Keratinocyte (primary cell): ENCODE measurements around the gene CCDC197. TPM values are rescaled to one million over a fixed set of nuclear protein-coding genes. Genes with fewer than 3 reads are reported as not detected.

Experiments used
- DNase-seq: peaks from one replicate; pipeline ENCODE4 v3.0.0-alpha.2; 2011; ENCODE audit warnings: low read depth, missing footprints, low spot score
- FAIRE-seq: peaks from 2 replicates; lab custom pipeline; 2011; peaks lifted over from hg19 to GRCh38; lab: Jason Lieb, UNC
- H2AFZ ChIP-seq: 2 replicates; pipeline ENCODE4 v1.6.0; 2012; ENCODE audit warnings: low read length, control low read depth, inconsistent platforms; ENCODE audit not compliant: control insufficient read depth
- H3K27ac ChIP-seq: 2 replicates; pipeline ENCODE4 v1.5.1; 2011; ENCODE audit warnings: low read length; ENCODE audit not compliant: control insufficient read depth, insufficient read depth
- H3K27me3 ChIP-seq: 3 replicates; pipeline ENCODE4 v1.6.0; 2011; ENCODE audit warnings: low read length; ENCODE audit not compliant: control insufficient read depth, insufficient read depth; ENCODE audit errors: extremely low read depth
- H3K36me3 ChIP-seq, 2 experiments: 2 replicates in 1 of 2; 3 replicates in 1 of 2; pipeline ENCODE4 v1.5.1; 2011; ENCODE audit warnings: low read length in 2 of 2, mild to moderate bottlenecking in 1 of 2; ENCODE audit not compliant: control insufficient read depth in 2 of 2, insufficient read depth in 2 of 2; ENCODE audit errors: extremely low read depth in 1 of 2
- H3K4me1 ChIP-seq: 3 replicates; pipeline ENCODE4 v1.5.1; 2011; ENCODE audit warnings: low read length; ENCODE audit not compliant: control insufficient read depth, insufficient read depth; ENCODE audit errors: extremely low read depth
- H3K4me2 ChIP-seq: 3 replicates; pipeline ENCODE4 v1.6.0; 2011; ENCODE audit warnings: low read depth, low read length; ENCODE audit not compliant: control insufficient read depth, insufficient read depth; ENCODE audit errors: extremely low read depth
- H3K4me3 ChIP-seq, 3 experiments: fragments of 200-600 bp in 1 of 3; sonication (generic) in 1 of 3; 2 replicates in 2 of 3; 3 replicates in 1 of 3; pipeline ENCODE4 v1.5.1; 2011 to 2016; ENCODE audit warnings: low read length in 3 of 3, mild to moderate bottlenecking in 3 of 3, control low read depth in 2 of 3, inconsistent platforms in 1 of 3, low read depth in 1 of 3, mixed read lengths in 1 of 3, mixed run types in 1 of 3, moderate library complexity in 1 of 3; ENCODE audit not compliant: control insufficient read depth in 2 of 3, insufficient read depth in 2 of 3; ENCODE audit errors: extremely low read depth in 1 of 3
- H3K79me2 ChIP-seq: 2 replicates; pipeline ENCODE4 v1.6.0; 2012; ENCODE audit warnings: low read length; ENCODE audit not compliant: control insufficient read depth, insufficient read depth
- H3K9ac ChIP-seq: 3 replicates; pipeline ENCODE4 v1.6.0; 2011; ENCODE audit warnings: low read length; ENCODE audit not compliant: control insufficient read depth, insufficient read depth; ENCODE audit errors: extremely low read depth
- H3K9me1 ChIP-seq: 3 replicates; pipeline ENCODE4 v1.6.0; 2011; ENCODE audit warnings: low read length; ENCODE audit not compliant: control insufficient read depth, insufficient read depth; ENCODE audit errors: extremely low read depth
- H3K9me3 ChIP-seq: 2 replicates; pipeline ENCODE4 v1.5.1; 2012; ENCODE audit warnings: low read depth, low read length; ENCODE audit not compliant: control insufficient read depth
- H4K20me1 ChIP-seq: 3 replicates; pipeline ENCODE4 v1.6.0; 2011; ENCODE audit warnings: low read length; ENCODE audit not compliant: control insufficient read depth, insufficient read depth; ENCODE audit errors: extremely low read depth
- CTCF ChIP-seq, 3 experiments: IDR thresholded peaks in 1 of 3; conservative IDR thresholded peaks in 1 of 3; optimal IDR thresholded peaks in 1 of 3; 2 replicates in 2 of 3; 3 replicates in 1 of 3; pipeline versions ENCODE3 to v1.5.1; 2011; ENCODE audit warnings: low read length in 3 of 3, mild to moderate bottlenecking in 3 of 3, moderate library complexity in 2 of 3, control low read depth in 1 of 3, inconsistent platforms in 1 of 3; ENCODE audit not compliant: insufficient read depth in 2 of 3; ENCODE audit errors: extremely low read depth in 1 of 3
- EZH2 ChIP-seq: IDR thresholded peaks from one replicate; pipeline ENCODE4 v1.6.1; 2012; ENCODE audit warnings: inconsistent platforms, mild to moderate bottlenecking, low read length, moderate library complexity
- dilution Hi-C: fragments of 300-500 bp; cut with MboI; formaldehyde crosslinking; loops from one replicate; pipeline ENCODE4 v1.7.0; 2020; ENCODE audit warnings: low sequenced_read_pairs; ENCODE audit not compliant: extremely low pct_ligation_motif_present
- polyA plus RNA-seq, 5 experiments: library from polyadenylated mRNA; depleted of rRNA in 3 of 5; stranded (reverse) in 3 of 5; stranded (forward) in 1 of 5; unstranded in 1 of 5; fragments of >200 nt; gene quantifications; 1 replicate in 1 of 5; 2 replicates in 3 of 5; 3 replicates in 1 of 5; pipeline versions ENCODE4 v1.2.1 to v1.2.3, GENCODE V29; 2011 to 2012; ENCODE audit warnings: missing spikeins in 2 of 5, low read depth in 1 of 5, low replicate concordance in 1 of 5

The CCDC197 gene
- polyA plus RNA-seq, 1 donor (not counting 4 experiments of a cell fraction or from before 2014, with no cell fraction given), result not detected

- Histone ChIP-seq H3K9ac (no peak overlapping the region), H2AFZ (no peak overlapping the region), H3K9me1 (no peaks in the 10 kb centered on the region), H3K4me3 (no peak overlapping the region), H3K27me3 (peaks cover 9% of the 10 kb centered on the region), H3K79me2 (no peaks in the 10 kb centered on the region), H3K27ac (no peak overlapping the region), H3K36me3 (no peaks in the 10 kb centered on the region), H3K9me3 (no peaks in the 10 kb centered on the region), H3K4me1 (peaks cover 3% of the 10 kb centered on the region), H4K20me1 (no peaks in the 10 kb centered on the region), H3K4me2 (no peak overlapping the region)
- DNase-seq, result no peak
- dilution Hi-C loops, result no loop called here
- FAIRE-seq, result no peak
- TF ChIP-seq CTCF (optimal IDR thresholded peaks at IDR 0.05 in 1 of 3, IDR thresholded peaks at IDR 0.05 in 1 of 3, conservative IDR thresholded peaks at IDR 0.05 in 1 of 3; ENCODE audit: extremely low read depth in 1 of 3, insufficient read depth in 2 of 3, low read length in 3 of 3), result peak in 2 of 3 experiments; percentile 20 to 43
- TF ChIP-seq EZH2, result no peak
Measured at GRCh38 chr14:93984987-93985410, 12.1 kb upstream of the CCDC197 start.

GRCh38 chr14:93986955-93987354 lies 10.1 kb upstream of the CCDC197 start:
- TF ChIP-seq EZH2 (no peak), CTCF (optimal IDR thresholded peaks at IDR 0.05 in 1 of 3, IDR thresholded peaks at IDR 0.05 in 1 of 3, conservative IDR thresholded peaks at IDR 0.05 in 1 of 3; ENCODE audit: extremely low read depth in 1 of 3, insufficient read depth in 2 of 3, low read length in 3 of 3) (no peak)
- Histone ChIP-seq H3K27ac (no peak overlapping the region), H3K4me2 (no peak overlapping the region), H3K9me3 (no peaks in the 10 kb centered on the region), H3K4me3 (no peak overlapping the region), H3K27me3 (peaks cover 6% of the 10 kb centered on the region), H3K4me1 (peaks cover 3% of the 10 kb centered on the region), H4K20me1 (no peaks in the 10 kb centered on the region), H2AFZ (no peak overlapping the region), H3K36me3 (no peaks in the 10 kb centered on the region), H3K9me1 (no peaks in the 10 kb centered on the region), H3K79me2 (no peaks in the 10 kb centered on the region), H3K9ac (no peak overlapping the region)
- DNase-seq (no peak), FAIRE-seq (no peak)
- dilution Hi-C loops, result no loop called here
